GM12872 (cell line): ENCODE results near the gene BCAP29.
A peak's percentile ranks its signal among the peaks of the same experiment; 100 is the strongest.

Source experiments
- TF ChIP-seq, protein P1 (sequence below): IDR thresholded peaks from 3 replicates; pipeline ENCODE4 v1.5.1; 2011; ENCODE audit warnings: low read depth, mild to moderate bottlenecking, low read length, moderate library complexity; ENCODE audit not compliant: insufficient read depth

The BCAP29 gene

DNA sequence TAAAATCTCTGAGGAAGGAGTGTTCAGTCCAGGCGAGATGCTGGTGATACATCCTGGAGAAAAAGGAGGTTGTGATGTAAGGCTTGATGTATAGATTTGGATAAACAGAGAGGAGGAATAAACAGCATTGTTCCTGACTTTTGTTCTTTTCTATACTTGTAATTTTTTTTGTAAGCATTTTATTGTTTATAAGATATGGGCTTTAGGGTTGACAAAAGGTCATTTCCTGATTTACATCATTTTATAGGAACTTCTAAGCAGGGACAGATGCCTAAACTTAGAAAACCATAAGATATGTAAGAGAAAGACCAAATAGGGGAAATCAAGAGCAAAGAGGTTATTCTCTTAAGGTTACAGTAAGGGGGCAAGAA is 63.9 kb downstream of the BCAP29 start:
- TF ChIP-seq, protein P1, sequence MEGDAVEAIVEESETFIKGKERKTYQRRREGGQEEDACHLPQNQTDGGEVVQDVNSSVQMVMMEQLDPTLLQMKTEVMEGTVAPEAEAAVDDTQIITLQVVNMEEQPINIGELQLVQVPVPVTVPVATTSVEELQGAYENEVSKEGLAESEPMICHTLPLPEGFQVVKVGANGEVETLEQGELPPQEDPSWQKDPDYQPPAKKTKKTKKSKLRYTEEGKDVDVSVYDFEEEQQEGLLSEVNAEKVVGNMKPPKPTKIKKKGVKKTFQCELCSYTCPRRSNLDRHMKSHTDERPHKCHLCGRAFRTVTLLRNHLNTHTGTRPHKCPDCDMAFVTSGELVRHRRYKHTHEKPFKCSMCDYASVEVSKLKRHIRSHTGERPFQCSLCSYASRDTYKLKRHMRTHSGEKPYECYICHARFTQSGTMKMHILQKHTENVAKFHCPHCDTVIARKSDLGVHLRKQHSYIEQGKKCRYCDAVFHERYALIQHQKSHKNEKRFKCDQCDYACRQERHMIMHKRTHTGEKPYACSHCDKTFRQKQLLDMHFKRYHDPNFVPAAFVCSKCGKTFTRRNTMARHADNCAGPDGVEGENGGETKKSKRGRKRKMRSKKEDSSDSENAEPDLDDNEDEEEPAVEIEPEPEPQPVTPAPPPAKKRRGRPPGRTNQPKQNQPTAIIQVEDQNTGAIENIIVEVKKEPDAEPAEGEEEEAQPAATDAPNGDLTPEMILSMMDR: no peak

DNA sequence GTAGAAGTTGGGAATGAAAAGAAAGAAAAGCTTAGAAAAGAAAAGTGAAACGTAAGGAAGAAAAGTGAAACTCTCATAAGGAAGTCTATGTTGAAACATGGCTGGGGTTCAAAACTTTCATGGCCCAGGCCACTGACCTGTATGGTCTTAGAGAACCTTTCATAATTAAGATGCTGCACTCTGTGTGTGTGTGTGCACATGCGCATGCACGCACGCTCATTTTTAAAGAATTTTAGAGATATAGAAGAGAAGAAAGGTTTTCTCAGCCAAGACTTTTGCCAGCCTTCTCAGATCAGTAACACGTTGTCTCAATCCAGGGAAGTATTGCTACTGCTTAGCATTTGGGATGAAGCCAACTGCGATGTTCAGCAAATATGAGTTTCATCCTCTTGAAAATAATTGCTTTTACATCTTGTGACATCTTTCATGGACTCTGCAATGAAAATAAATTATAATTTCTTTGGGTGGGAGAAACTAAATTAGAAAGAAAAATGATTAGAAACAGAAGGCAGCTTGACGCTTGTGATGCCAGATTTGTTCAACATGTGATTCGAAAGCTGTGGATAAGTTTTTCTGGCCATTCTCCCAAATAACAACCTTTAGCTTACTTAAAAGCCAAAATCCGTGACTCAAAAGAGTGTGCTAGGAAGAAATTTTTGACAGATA is 64.4 kb downstream of the BCAP29 start:
- TF ChIP-seq, protein P1: no peak

DNA sequence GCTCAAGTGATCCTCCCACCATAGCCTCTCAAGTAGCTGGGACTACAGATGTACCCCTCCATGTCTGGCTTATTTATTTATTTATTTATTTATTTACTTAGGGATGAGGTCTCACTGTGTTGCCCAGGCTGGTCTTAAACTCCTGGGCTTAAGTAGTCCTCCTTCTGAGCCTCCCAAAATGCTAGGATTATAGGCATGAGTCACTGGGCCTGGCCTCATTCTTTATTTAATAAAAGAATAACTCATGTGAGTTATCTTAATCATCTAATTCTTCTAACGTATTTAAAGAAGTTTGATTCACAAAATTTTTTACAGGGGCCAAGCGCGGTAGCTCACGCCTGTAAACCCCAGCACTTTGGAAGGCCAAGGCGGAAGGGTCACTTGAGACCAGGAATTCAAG is 72.6 kb downstream of the BCAP29 start:
- TF ChIP-seq, protein P1: no peak

DNA sequence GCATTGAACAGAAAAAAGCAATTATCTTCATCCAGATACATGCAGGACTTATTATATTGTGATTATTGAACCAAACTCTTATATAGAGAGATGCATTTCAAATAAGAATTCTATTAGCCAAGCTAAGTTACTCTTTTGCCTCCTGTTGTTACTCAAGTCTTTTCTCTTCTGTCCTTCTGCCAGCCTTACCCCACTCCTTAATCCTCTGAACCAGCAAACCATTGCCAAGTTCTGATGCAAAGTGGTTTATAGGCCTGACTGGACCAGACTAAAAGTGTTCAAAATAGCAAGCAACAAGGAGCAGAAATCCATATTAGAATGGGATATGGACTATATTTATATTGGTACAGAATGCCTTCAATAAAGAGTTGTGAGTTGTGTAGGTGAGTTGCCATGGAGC is 78.4 kb downstream of the BCAP29 start:
- TF ChIP-seq, protein P1: no peak

DNA sequence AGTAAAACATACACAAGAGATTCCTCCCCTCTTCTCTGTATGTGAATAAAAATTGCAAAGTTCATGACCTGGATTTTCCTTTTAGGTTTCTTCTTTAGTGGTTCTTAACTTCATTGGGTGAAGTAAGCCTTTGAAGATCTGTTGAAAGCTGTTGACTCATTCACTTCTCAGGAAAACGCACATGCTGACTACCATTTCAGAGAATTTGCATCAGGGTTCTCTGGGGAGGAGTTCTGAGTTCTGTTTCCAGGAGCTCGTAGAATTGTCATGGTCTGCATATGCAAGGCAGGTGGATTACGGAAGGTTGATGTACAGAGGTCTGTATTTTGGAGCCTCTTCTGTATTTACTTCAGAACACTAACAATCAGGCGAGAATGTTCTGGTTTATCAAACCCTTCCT is 79.6 kb downstream of the BCAP29 start:
- TF ChIP-seq, protein P1: no peak

DNA sequence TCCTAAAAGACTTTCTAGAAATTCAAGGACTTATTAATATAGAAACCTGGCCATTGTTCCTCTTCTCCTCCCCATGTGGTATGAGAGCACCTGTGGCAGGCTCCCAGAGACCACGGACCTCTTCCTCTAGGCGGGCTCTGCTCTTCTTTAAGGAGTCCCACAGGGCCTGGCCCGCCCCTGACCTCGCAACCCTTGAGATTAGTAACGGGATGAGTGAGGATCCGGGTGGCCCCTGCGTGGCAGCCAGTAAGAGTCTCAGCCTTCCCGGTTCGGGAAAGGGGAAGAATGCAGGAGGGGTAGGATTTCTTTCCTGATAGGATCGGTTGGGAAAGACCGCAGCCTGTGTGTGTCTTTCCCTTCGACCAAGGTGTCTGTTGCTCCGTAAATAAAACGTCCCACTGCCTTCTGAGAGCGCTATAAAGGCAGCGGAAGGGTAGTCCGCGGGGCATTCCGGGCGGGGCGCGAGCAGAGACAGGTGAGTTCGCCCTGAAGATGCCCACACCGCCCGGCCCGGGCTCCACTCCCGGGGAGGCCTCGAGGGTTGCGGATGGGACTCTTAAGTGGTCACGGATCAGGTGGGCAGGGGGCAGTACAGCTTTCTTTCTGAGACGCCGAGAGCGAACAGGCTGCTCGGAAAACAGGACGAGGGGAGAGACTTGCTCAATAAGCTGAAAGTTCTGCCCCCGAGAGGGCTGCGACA is 80.5 kb downstream of the BCAP29 start, which contains the start of gene SLC26A4:
SLC26A4 (plus strand) TSS at position 448 of the 700 bp plus-strand sequence. CDS start 814 bp downstream, outside the sequence.
- TF ChIP-seq, protein P1: no peak

DNA sequence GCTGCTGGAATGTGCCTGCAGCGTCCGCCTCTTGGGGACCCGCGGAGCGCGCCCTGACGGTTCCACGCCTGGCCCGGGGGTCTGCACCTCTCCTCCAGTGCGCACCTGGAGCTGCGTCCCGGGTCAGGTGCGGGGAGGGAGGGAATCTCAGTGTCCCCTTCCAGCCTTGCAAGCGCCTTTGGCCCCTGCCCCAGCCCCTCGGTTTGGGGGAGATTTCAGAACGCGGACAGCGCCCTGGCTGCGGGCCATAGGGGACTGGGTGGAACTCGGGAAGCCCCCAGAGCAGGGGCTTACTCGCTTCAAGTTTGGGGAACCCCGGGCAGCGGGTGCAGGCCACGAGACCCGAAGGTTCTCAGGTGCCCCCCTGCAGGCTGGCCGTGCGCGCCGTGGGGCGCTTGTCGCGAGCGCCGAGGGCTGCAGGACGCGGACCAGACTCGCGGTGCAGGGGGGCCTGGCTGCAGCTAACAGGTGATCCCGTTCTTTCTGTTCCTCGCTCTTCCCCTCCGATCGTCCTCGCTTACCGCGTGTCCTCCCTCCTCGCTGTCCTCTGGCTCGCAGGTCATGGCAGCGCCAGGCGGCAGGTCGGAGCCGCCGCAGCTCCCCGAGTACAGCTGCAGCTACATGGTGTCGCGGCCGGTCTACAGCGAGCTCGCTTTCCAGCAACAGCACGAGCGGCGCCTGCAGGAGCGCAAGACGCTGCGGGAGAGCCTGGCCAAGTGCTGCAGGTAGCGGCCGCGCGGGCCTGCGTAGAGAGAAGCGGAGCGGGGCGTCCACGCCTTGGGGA is 81.2 kb downstream of the BCAP29 start:
- TF ChIP-seq, protein P1: peak; percentile 28; the same call in 1 of the 3 replicates
